ENCODE results near the gene PFDN6. TPM values are rescaled to one million over a fixed set of nuclear protein-coding genes. Genes with fewer than 3 reads are reported as not detected.
"Not testable (repeated sequence)": the region's sequence is repeated elsewhere in the genome, so short reads cannot be mapped to it uniquely, and the experiment has no call there.

The PFDN6 gene
- total RNA-seq, 2 experiments from 2014 or later: 67.9 to 81.3 TPM

DNA sequence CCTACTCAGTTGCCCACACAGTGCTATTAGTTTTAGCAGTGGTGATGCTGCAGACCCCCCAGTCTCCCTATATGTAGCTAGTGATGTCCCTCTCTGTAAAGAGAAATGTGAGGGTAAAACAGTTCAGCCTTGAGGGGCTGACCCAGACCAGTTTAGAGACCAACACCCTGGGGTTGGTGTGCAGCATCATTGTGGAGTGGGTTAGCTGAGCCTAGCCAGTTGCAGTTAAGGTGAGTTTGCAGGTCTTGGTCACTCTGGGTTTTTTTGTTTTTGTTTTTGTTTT is 12.9 kb upstream of the PFDN6 start:
- Mint-ChIP-seq H3K4me1 (ENCODE audit: low read depth) (peaks cover 45% of the 10 kb centered on the region), H3K27ac (peak overlapping the region; percentile 87), H3K27me3 (ENCODE audit: low read depth) (no peaks in the 10 kb centered on the region), H3K4me3 (peak overlapping the region; percentile 99), H3K36me3 (ENCODE audit: low read depth) (peaks cover 53% of the 10 kb centered on the region), H3K9me3 (no peaks in the 10 kb centered on the region)
- no peak for DNase-seq
- intact Hi-C loops (cut with micrococcal nuclease): loop anchor here (10.0 kb wide), 1 partner anchor 298 kb away; no protein-coding TSS in a partner anchor
- CTCF ChIA-PET: interaction anchor here (0.7 to 3.0 kb wide), 9 partner anchors 10 to 430 kb away, joined by 3 to 21 read pairs (median 6); partner anchors contain the start of genes PFDN6 and WDR46

DNA sequence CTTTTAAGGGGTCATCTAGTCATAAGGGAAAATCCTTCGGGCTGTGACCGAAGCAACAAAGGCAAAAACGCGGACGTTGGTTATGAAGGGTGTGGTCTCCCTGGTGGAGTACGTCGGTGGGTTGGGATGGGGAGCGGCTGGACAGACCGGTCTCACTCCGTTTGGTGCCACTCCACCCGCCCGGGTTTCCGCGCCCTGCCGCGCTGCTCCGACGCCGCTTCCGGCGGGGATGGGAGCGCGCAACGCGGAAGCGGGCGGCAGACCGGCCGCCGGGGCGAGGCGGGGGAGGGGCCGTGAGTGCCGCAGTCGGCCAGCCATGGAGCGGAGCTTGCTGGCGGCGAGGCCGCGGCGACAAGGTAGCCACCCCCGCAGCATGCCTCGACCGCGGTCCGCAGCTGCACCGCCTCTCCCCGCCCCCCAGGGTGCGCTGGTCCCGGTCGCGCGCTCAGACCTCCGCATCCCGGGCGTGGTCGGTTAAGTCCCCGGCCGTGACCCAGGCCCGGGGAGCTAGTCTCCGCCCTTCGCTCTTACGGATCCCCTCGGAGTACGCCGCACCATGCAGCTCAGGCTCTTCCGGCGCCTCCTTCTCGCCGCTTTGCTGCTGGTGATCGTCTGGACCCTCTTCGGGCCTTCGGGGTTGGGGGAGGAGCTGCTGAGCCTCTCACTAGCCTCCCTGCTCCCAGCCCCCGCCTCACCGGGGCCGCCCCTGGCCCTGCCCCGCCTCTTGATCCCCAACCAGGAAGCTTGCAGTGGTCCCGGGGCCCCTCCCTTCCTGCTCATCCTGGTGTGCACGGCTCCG is 12.3 kb upstream of the PFDN6 start, which contains the start of gene B3GALT4:
TSS of gene B3GALT4 (plus strand) at position 260 of the 799 bp plus-strand sequence. CDS start at position 557, 297 bp downstream.
- CTCF ChIA-PET: interaction anchor here (0.7 to 3.0 kb wide), 12 partner anchors 10 to 431 kb away, joined by 3 to 21 read pairs (median 4); partner anchors contain the start of genes PFDN6, WDR46 and ZBTB9
- Mint-ChIP-seq H3K4me1 (ENCODE audit: low read depth) (peaks cover 45% of the 10 kb centered on the region), H3K27ac (peak within 1 kb of the TSS; percentile 94), H3K27me3 (ENCODE audit: low read depth) (no peaks in the 10 kb centered on the region), H3K4me3 (peak within 1 kb of the TSS; percentile 99), H3K36me3 (ENCODE audit: low read depth) (peaks cover 51% of the 10 kb centered on the region), H3K9me3 (no peaks in the 10 kb centered on the region)
- DNase-seq: peak; percentile 73
- intact Hi-C loops (cut with micrococcal nuclease): loop anchor here (1.0 to 10.0 kb wide), 2 partner anchors 22 to 298 kb away; no protein-coding TSS in a partner anchor

DNA sequence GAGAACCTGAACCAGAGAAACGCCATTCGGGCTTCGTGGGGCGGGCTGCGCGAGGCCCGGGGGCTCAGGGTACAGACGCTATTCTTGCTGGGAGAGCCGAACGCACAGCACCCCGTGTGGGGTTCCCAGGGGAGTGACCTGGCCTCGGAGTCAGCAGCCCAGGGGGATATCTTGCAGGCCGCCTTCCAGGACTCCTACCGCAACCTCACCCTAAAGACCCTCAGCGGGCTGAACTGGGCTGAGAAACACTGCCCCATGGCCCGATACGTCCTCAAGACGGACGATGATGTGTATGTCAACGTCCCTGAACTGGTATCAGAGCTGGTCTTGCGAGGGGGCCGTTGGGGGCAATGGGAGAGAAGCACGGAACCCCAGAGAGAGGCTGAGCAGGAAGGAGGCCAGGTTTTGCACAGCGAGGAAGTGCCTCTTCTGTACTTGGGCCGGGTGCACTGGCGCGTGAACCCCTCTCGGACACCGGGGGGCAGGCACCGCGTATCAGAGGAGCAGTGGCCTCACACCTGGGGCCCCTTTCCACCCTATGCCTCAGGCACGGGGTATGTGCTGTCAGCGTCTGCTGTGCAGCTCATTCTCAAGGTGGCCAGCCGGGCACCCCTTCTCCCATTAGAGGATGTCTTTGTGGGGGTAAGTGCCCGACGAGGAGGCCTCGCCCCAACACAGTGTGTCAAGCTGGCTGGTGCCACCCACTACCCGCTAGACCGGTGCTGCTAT is 11.6 kb upstream of the PFDN6 start:
- no peaks in the 10 kb centered on the region for H3K27me3 Mint-ChIP-seq (ENCODE audit: low read depth)

GRCh38 chr6:33278392-33278741 is 11.0 kb upstream of the PFDN6 start:
- Mint-ChIP-seq H3K4me1 (ENCODE audit: low read depth) (peaks cover 38% of the 10 kb centered on the region), H3K4me3 (no peak overlapping the region), H3K27ac (peak overlapping the region; percentile 94), H3K27me3 (ENCODE audit: low read depth) (no peaks in the 10 kb centered on the region), H3K36me3 (ENCODE audit: low read depth) (peaks cover 39% of the 10 kb centered on the region), H3K9me3 (no peaks in the 10 kb centered on the region)
- DNase-seq: no peak
- CTCF ChIA-PET: interaction anchor here (0.5 to 3.0 kb wide), 5 partner anchors 10 to 86 kb away, joined by 3 to 21 read pairs (median 5); partner anchors contain the start of genes PFDN6 and WDR46
- intact Hi-C loops (cut with micrococcal nuclease): loop anchor here (10.0 kb wide), 1 partner anchor 296 kb away; no protein-coding TSS in a partner anchor

More for the DNA sequence above, 11.6 kb upstream of the PFDN6 start:
- CTCF ChIA-PET: interaction anchor here (0.5 to 3.0 kb wide), 11 partner anchors 11 to 431 kb away, joined by 3 to 21 read pairs (median 5); partner anchors contain the start of genes PFDN6, WDR46 and ZBTB9
- intact Hi-C loops (cut with micrococcal nuclease): loop anchor here (1.0 to 10.0 kb wide), 2 partner anchors 21 to 297 kb away; no protein-coding TSS in a partner anchor
- peak; percentile 47 for DNase-seq
- peaks cover 43% of the 10 kb centered on the region for H3K36me3 Mint-ChIP-seq (ENCODE audit: low read depth)
- H3K4me1 Mint-ChIP-seq (ENCODE audit: low read depth): peaks cover 41% of the 10 kb centered on the region
- no peaks in the 10 kb centered on the region for H3K9me3 Mint-ChIP-seq
- H3K27ac Mint-ChIP-seq: peak overlapping the region; percentile 94
- H3K4me3 Mint-ChIP-seq: peak overlapping the region; percentile 84

DNA sequence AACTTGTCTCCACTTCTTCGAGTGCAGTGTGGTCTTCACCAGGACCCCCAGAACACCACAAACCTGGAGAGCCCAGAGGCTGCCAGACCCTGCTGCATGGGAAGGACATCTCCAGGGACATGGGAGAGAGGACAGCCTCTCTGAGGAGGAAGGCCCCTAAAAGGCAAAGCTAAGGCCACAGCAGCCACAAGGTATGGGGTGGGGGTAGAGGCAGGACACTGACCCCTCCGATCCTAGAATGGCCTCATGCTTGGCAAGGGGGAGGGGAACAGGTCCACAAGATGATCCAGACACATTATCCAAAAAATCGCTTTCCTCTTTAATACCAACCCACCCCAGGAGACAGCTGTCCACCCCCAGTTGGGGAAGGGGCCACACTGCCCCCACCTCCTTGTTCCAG is 10.6 kb upstream of the PFDN6 start:
- CTCF ChIA-PET: interaction anchor here (1.6 to 3.0 kb wide), 2 partner anchors 30 to 66 kb away, joined by 3 to 21 read pairs; no protein-coding TSS in a partner anchor
- H3K9me3 Mint-ChIP-seq: no peaks in the 10 kb centered on the region
- intact Hi-C loops (cut with micrococcal nuclease): loop anchor here (1.0 to 10.0 kb wide), 2 partner anchors 10 to 296 kb away; partner anchors contain the start of genes PFDN6 and WDR46
- peaks cover 35% of the 10 kb centered on the region for H3K36me3 Mint-ChIP-seq (ENCODE audit: low read depth)
- no peak for DNase-seq
- peaks cover 38% of the 10 kb centered on the region for H3K4me1 Mint-ChIP-seq (ENCODE audit: low read depth)
- H3K27ac Mint-ChIP-seq: no peak overlapping the region
- H3K4me3 Mint-ChIP-seq: no peak overlapping the region
- H3K27me3 Mint-ChIP-seq (ENCODE audit: low read depth): no peaks in the 10 kb centered on the region

- Mint-ChIP-seq H3K4me3 (no peak overlapping the region), H3K4me1 (ENCODE audit: low read depth) (peaks cover 37% of the 10 kb centered on the region), H3K27me3 (ENCODE audit: low read depth) (no peaks in the 10 kb centered on the region), H3K36me3 (ENCODE audit: low read depth) (peaks cover 33% of the 10 kb centered on the region), H3K27ac (no peak overlapping the region), H3K9me3 (no peaks in the 10 kb centered on the region)
- intact Hi-C loops (cut with micrococcal nuclease): loop anchor here (1.0 to 10.0 kb wide), 2 partner anchors 10 to 296 kb away; partner anchors contain the start of genes PFDN6 and WDR46
- CTCF ChIA-PET: interaction anchor here (0.8 kb wide), 1 partner anchor 12 kb away, joined by 3 read pairs; no protein-coding TSS in a partner anchor
- DNase-seq: no peak
Observed at GRCh38 chr6:33279257-33279695, 10.1 kb upstream of the PFDN6 start.

DNA sequence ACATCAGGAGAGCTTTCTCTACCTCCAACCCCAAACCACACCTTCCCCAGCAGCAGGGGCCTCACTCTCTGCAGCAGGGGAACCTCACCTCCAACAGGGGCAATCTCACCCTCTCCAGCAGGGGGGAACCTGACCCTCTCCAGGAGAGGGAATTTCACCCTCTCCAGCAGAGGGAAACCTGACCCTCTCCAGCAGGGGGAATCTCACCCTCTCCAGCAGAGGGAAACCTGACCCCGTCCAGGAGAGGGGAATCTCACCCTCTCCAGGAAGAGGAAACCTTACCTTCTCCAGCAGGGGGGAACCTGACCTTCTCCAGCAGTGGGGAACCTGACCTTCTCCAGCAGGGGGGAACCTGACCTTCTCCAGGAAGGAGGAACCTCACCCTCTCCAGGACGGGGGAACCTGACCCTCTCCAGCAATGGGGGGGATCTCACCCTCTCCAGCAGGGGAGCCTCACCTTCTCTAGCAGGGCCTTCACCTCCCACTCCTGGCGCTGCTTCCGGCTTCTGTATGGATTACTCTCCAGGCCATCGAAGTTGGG is 9.4 kb upstream of the PFDN6 start:
- intact Hi-C loops (cut with micrococcal nuclease): loop anchor here (1.0 to 10.0 kb wide), 2 partner anchors 9 to 295 kb away; partner anchors contain the start of genes PFDN6 and WDR46
- Mint-ChIP-seq H3K4me1 (ENCODE audit: low read depth) (peaks cover 32% of the 10 kb centered on the region), H3K4me3 (no peak overlapping the region), H3K27ac (no peak overlapping the region), H3K36me3 (ENCODE audit: low read depth) (peaks cover 26% of the 10 kb centered on the region), H3K9me3 (no peaks in the 10 kb centered on the region), H3K27me3 (ENCODE audit: low read depth) (no peaks in the 10 kb centered on the region)
- no peak for DNase-seq
- CTCF ChIA-PET: interaction anchor here (0.8 kb wide), 1 partner anchor 11 kb away, joined by 3 read pairs; no protein-coding TSS in a partner anchor

DNA sequence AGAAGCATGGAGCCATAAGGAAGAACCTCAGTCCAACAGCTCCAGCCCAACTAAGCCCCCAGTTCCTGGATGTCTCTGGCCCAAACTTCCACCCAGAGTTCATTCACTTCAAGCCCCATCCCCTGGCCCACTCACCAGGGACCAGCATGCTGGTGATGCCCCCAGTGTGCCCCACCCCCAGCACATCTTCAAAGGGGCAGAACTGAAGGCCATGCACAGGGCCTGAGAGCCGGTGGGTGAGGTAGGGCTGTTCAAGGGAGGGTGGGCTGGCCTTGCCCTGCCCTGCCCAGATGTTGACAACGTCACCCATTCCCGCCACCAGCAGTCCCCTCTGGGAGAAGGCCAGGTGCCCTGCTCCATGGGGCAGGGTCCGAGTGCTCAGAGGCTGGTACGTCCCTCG is 8.9 kb upstream of the PFDN6 start:
- no peaks in the 10 kb centered on the region for H3K9me3 Mint-ChIP-seq
- CTCF ChIA-PET: no interaction called here
- H3K27ac Mint-ChIP-seq: peak overlapping the region; percentile 21
- no peaks in the 10 kb centered on the region for H3K27me3 Mint-ChIP-seq (ENCODE audit: low read depth)
- no peak for DNase-seq
- no peak overlapping the region for H3K4me3 Mint-ChIP-seq
- intact Hi-C loops (cut with micrococcal nuclease): no loop called here
- peaks cover 21% of the 10 kb centered on the region for H3K36me3 Mint-ChIP-seq (ENCODE audit: low read depth)
- H3K4me1 Mint-ChIP-seq (ENCODE audit: low read depth): peaks cover 27% of the 10 kb centered on the region

DNA sequence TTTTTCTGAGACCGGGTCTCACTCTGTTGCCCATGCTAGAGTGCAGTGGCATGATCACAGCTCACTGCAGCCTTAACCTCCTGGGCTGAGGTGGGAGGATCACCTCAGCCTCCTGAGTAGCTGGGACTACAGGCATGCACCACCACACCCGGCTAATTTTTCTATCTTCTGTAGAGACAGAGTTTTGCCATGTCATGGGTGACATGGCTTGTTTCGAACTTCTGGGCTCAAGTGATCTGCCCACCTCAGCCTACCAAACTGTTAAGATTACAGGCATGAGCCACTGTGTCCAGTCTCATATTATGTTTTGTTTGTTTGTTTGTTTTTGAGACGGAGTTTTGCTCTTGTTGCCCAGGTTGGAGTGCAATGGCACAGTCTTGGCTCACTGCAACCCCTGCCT is 4.2 kb upstream of the PFDN6 start:
- H3K36me3 Mint-ChIP-seq (ENCODE audit: low read depth): peaks cover 15% of the 10 kb centered on the region
- DNase-seq; CTCF ChIA-PET; H3K4me3 Mint-ChIP-seq; intact Hi-C loops (cut with micrococcal nuclease); H3K27ac Mint-ChIP-seq; H3K9me3 Mint-ChIP-seq; H3K27me3 Mint-ChIP-seq (ENCODE audit: low read depth): not testable (repeated sequence)
- peaks cover 31% of the 10 kb centered on the region for H3K4me1 Mint-ChIP-seq (ENCODE audit: low read depth)

DNA sequence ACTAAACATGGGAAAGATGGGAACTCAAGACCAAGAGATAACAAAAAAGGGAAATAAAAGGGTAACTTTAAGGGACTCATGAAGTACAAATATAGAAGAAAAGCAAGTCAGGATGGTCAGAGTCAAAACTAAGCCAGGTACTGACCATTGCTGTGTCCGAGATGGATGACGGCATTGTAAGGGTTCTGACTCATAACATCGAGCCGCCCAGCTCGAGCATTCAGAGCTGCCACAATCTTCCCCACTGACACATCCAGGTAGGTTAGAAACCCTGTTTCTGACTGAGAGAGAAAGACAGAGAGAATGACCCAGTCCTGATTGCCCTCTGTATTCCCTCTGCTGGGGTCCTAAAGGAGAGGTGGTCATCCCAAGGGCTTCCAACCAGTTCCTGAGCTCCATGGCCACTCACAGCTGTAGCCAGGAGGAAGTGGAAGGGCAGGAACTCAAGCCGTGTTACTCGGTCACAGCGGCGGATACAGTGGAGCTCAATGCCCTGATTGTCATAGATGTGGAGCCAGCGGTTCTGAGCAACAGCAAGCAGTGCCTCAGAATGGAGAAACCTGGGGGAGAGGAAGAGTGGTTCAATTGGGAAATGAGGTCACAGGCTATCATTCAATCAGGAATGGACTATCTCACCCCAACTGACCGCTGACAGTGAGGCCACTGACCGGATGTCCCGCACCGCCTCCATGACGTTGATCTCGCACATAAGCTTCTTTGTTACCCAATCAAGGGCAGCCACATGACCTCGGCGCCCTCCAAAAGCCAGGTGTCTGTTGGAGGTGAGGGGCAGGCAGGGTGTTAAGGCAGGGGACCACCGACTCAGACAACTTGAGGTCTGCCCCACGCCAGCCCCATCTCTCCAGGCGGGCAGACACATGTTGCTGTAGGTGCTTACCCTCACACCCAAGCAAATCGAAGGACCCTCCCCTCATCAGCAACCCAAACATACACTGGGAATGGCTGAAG is 2.2 kb upstream of the PFDN6 start:
- Mint-ChIP-seq H3K27ac (no peak overlapping the region), H3K4me3 (peak overlapping the region; percentile 99), H3K36me3 (ENCODE audit: low read depth) (peaks cover 20% of the 10 kb centered on the region)

More for the DNA sequence above, 2.2 kb upstream of the PFDN6 start:
- H3K4me1 Mint-ChIP-seq (ENCODE audit: low read depth): peaks cover 43% of the 10 kb centered on the region
- intact Hi-C loops (cut with micrococcal nuclease): no loop called here
- H3K9me3 Mint-ChIP-seq: no peaks in the 10 kb centered on the region
- CTCF ChIA-PET: interaction anchor here (0.9 to 1.3 kb wide), 2 partner anchors 10 to 163 kb away, joined by 3 read pairs; partner anchors contain the start of gene B3GALT4
- no peak for DNase-seq
- H3K27me3 Mint-ChIP-seq (ENCODE audit: low read depth): no peaks in the 10 kb centered on the region

All from activated naive CD4-positive, alpha-beta T cell treated with anti-CD3 and anti-CD28 coated beads for 36 hours (primary cell).